Uterus (tissue), 4 donors: ENCODE results near the gene NID2. TPM values are rescaled to one million over a fixed set of nuclear protein-coding genes. Genes with fewer than 3 reads are reported as not detected.

Experiments used
- DNase-seq, 2 donors: peaks; one replicate each; pipeline ENCODE4 v3.0.0-alpha.2; 2019 to 2020
- H3K27ac ChIP-seq, 2 donors: fragments of 200-600 bp; sonication (generic); 1 replicate in 1 of 2; 2 replicates in 1 of 2; pipeline ENCODE4 v1.5.1; 2016 to 2018
- H3K27me3 ChIP-seq, 2 donors: fragments of 200-600 bp; sonication (generic); one replicate each; pipeline ENCODE4 v1.5.1; 2018 to 2019; ENCODE audit warnings: control low read depth in 1 of 2
- H3K36me3 ChIP-seq, 2 donors: fragments of 200-600 bp; sonication (generic); one replicate each; pipeline ENCODE4 v1.5.1; 2019; ENCODE audit warnings: control low read depth in 1 of 2
- H3K4me1 ChIP-seq, 2 donors: fragments of 200-600 bp; sonication (generic); one replicate each; pipeline ENCODE4 v1.5.1; 2018 to 2019; ENCODE audit warnings: control low read depth in 1 of 2
- H3K4me3 ChIP-seq, 2 donors: fragments of 200-600 bp; sonication (generic); 1 replicate in 1 of 2; 2 replicates in 1 of 2; pipeline ENCODE4 v1.5.1; 2018 to 2019; ENCODE audit warnings: mild to moderate bottlenecking in 1 of 2
- H3K9me3 ChIP-seq, 2 donors: fragments of 200-600 bp; sonication (generic); one replicate each; pipeline ENCODE4 v1.5.1; 2019; ENCODE audit warnings: control low read depth in 1 of 2
- CTCF ChIP-seq, 4 experiments: fragments of 200-600 bp in 2 of 4; fragments of 450-650 bp in 2 of 4; sonication (generic) in 2 of 4; IDR thresholded peaks; one replicate each; pipeline ENCODE4 v1.5.1; 2016 to 2019; ENCODE audit warnings: antibody characterized with exemption in 4 of 4, mild to moderate bottlenecking in 2 of 4, moderate library complexity in 1 of 4
- POLR2A ChIP-seq, 2 donors: fragments of 450-650 bp; IDR thresholded peaks; one replicate each; pipeline ENCODE4 v1.6.1; 2016; ENCODE audit warnings: antibody characterized with exemption in 2 of 2, mild to moderate bottlenecking in 1 of 2, moderate library complexity in 1 of 2
- intact Hi-C: fragments of 100-400 bp; cut with DNase I; formaldehyde crosslinking; loops from one replicate; pipeline ENCODE4 v1.15.1; 2023; ENCODE audit warnings: low total_unique reads
- total RNA-seq, 4 donors: library from RNA; depleted of rRNA in 3 of 4; stranded (reverse); fragments of >200 nt in 3 of 4; gene quantifications; one replicate each; pipeline versions ENCODE4 v1.1.0 to v1.2.4, GENCODE V29; 2014 to 2023
- donor health status: DM: yes; HTN: yes; CAD: no.

The NID2 gene
- total RNA-seq, 4 donors from 2014 or later = 8.2 to 92.6 (median 32.4) TPM

- intact Hi-C loops = loop anchor here (10.0 kb wide), 1 partner anchor 704 kb away; no protein-coding TSS in a partner anchor
- H3K27ac ChIP-seq = no peak overlapping the region
- no peak for TF ChIP-seq POLR2A (IDR thresholded peaks at IDR 0.05)
Measured at GRCh38 chr14:51978681-51979085, 90.2 kb downstream of the NID2 start.

GRCh38 chr14:51977075-51977474, 91.8 kb downstream of the NID2 start:
- Histone ChIP-seq H3K4me1 (no peaks in the 10 kb centered on the region), H3K27me3 (no peaks in the 10 kb centered on the region), H3K27ac (no peak overlapping the region), H3K9me3 (no peaks in the 10 kb centered on the region), H3K4me3 (no peak overlapping the region), H3K36me3 (no peaks in the 10 kb centered on the region)
- intact Hi-C loops = loop anchor here (10.0 kb wide), 1 partner anchor 702 kb away; no protein-coding TSS in a partner anchor
- no peak for DNase-seq
- TF ChIP-seq POLR2A (IDR thresholded peaks at IDR 0.05) = no peak
- no peak for TF ChIP-seq CTCF (IDR thresholded peaks at IDR 0.05)

More at GRCh38 chr14:51978681-51979085, 90.2 kb downstream of the NID2 start:
- Histone ChIP-seq H3K4me1 (no peaks in the 10 kb centered on the region), H3K4me3 (no peak overlapping the region), H3K27me3 (no peaks in the 10 kb centered on the region), H3K36me3 (no peaks in the 10 kb centered on the region), H3K9me3 (no peaks in the 10 kb centered on the region)
- no peak for DNase-seq

- intact Hi-C loops = loop anchor here (10.0 kb wide), 1 partner anchor 698 kb away; no protein-coding TSS in a partner anchor
- TF ChIP-seq POLR2A (IDR thresholded peaks at IDR 0.05) (no peak), CTCF (IDR thresholded peaks at IDR 0.05) (no peak)
- no peaks in the 10 kb centered on the region for H3K4me1 ChIP-seq
- H3K27me3 ChIP-seq = no peaks in the 10 kb centered on the region
- no peaks in the 10 kb centered on the region for H3K36me3 ChIP-seq
- H3K9me3 ChIP-seq = no peaks in the 10 kb centered on the region
- H3K4me3 ChIP-seq = no peak overlapping the region
- no peak overlapping the region for H3K27ac ChIP-seq
- no peak for DNase-seq
Measured at GRCh38 chr14:51972566-51972965, 96.3 kb downstream of the NID2 start.

- Histone ChIP-seq H3K4me1 (no peaks in the 10 kb centered on the region), H3K4me3 (no peak overlapping the region), H3K9me3 (no peaks in the 10 kb centered on the region), H3K27me3 (no peaks in the 10 kb centered on the region), H3K36me3 (no peaks in the 10 kb centered on the region), H3K27ac (no peak overlapping the region)
- DNase-seq = no peak
- intact Hi-C loops = loop anchor here (10.0 kb wide), 1 partner anchor 695 kb away; no protein-coding TSS in a partner anchor
- TF ChIP-seq POLR2A (IDR thresholded peaks at IDR 0.05) = no peak
- TF ChIP-seq CTCF (IDR thresholded peaks at IDR 0.05) = no peak
Measured at GRCh38 chr14:51969852-51970540, 98.9 kb downstream of the NID2 start.

- Histone ChIP-seq H3K27ac (no peak overlapping the region), H3K4me1 (peaks cover 0 to 9% of the 10 kb centered on the region in 2 donors), H3K36me3 (no peaks in the 10 kb centered on the region), H3K27me3 (no peaks in the 10 kb centered on the region), H3K9me3 (no peaks in the 10 kb centered on the region), H3K4me3 (no peak overlapping the region)
- intact Hi-C loops = no loop called here
- DNase-seq = no peak
- TF ChIP-seq CTCF (IDR thresholded peaks at IDR 0.05) (no peak), POLR2A (IDR thresholded peaks at IDR 0.05) (no peak)
Measured at GRCh38 chr14:51967521-51967920, 101.3 kb downstream of the NID2 start.
